Loucy (cell line): Measurements from ENCODE around the gene POGLUT2.

Experiments
- H2AFZ ChIP-seq: fragments of 200-600 bp; sonication (generic); 2 replicates; pipeline ENCODE4 v1.6.0; 2016; ENCODE audit warnings: antibody characterized with exemption, mild to moderate bottlenecking, low read length, moderate library complexity
- H3F3A ChIP-seq: fragments of 200-600 bp; 2 replicates; pipeline ENCODE4 v1.6.0; 2016; ENCODE audit warnings: antibody characterized with exemption, low read depth, mild to moderate bottlenecking
- H3K27me3 ChIP-seq: fragments of 200-600 bp; sonication (generic); 2 replicates; pipeline ENCODE4 v1.6.1; 2014; ENCODE audit warnings: low read length, mild to moderate bottlenecking; ENCODE audit not compliant: insufficient read depth, poor library complexity, severe bottlenecking
- H3K36me3 ChIP-seq: fragments of 200-600 bp; sonication (generic); 2 replicates; pipeline ENCODE4 v1.6.1; 2016; ENCODE audit warnings: low read length; ENCODE audit not compliant: insufficient read depth
- H3K4me1 ChIP-seq: fragments of 200-600 bp; sonication (generic); 2 replicates; pipeline ENCODE4 v1.5.1; 2014; ENCODE audit warnings: low read length, mild to moderate bottlenecking; ENCODE audit not compliant: insufficient read depth, poor library complexity, severe bottlenecking
- H3K4me2 ChIP-seq: fragments of 200-600 bp; sonication (generic); 2 replicates; pipeline ENCODE4 v1.6.0; 2014; ENCODE audit warnings: antibody characterized with exemption, low read length, low read depth, mild to moderate bottlenecking; ENCODE audit not compliant: poor library complexity, severe bottlenecking
- H3K4me3 ChIP-seq: fragments of 200-600 bp; sonication (generic); 2 replicates; pipeline ENCODE4 v1.5.1; 2014; ENCODE audit warnings: low read length, mild to moderate bottlenecking, mixed read lengths; ENCODE audit not compliant: poor library complexity, severe bottlenecking
- H3K79me2 ChIP-seq: fragments of 200-600 bp; sonication (generic); 2 replicates; pipeline ENCODE4 v1.6.1; 2014; ENCODE audit warnings: low read length; ENCODE audit not compliant: insufficient read depth
- H3K9ac ChIP-seq: fragments of 200-600 bp; sonication (generic); 2 replicates; pipeline ENCODE4 v1.6.0; 2014; ENCODE audit warnings: mild to moderate bottlenecking, low read depth, low read length, moderate library complexity; ENCODE audit not compliant: poor library complexity, severe bottlenecking
- H3K9me2 ChIP-seq: fragments of 200-600 bp; sonication (generic); replicated peaks from 2 replicates; pipeline ENCODE4 v1.6.1; 2016; ENCODE audit warnings: low read depth, low read length, mixed read lengths
- H3K9me3 ChIP-seq: fragments of 200-600 bp; sonication (generic); 2 replicates; pipeline ENCODE4 v1.6.1; 2014; ENCODE audit warnings: mild to moderate bottlenecking, antibody characterized with exemption, low read length, low read depth; ENCODE audit not compliant: insufficient read depth
- H4K20me1 ChIP-seq: fragments of 200-600 bp; sonication (generic); 2 replicates; pipeline ENCODE4 v1.6.0; 2014; ENCODE audit warnings: antibody characterized with exemption, low read length, mild to moderate bottlenecking; ENCODE audit not compliant: insufficient read depth, poor library complexity, severe bottlenecking
- EZH2phosphoT487 ChIP-seq: fragments of 200-600 bp; IDR thresholded peaks from 2 replicates; pipeline ENCODE4 v1.6.1; 2018; ENCODE audit warnings: antibody characterized with exemption, mild to moderate bottlenecking, moderate library complexity, borderline replicate concordance
- TF ChIP-seq, protein P1 (sequence below): fragments of 200-600 bp; sonication (generic); conservative IDR thresholded peaks from 2 replicates; pipeline ENCODE4 v1.5.1; 2014; ENCODE audit warnings: mild to moderate bottlenecking, antibody characterized with exemption, low read length

POGLUT2 gene

DNA sequence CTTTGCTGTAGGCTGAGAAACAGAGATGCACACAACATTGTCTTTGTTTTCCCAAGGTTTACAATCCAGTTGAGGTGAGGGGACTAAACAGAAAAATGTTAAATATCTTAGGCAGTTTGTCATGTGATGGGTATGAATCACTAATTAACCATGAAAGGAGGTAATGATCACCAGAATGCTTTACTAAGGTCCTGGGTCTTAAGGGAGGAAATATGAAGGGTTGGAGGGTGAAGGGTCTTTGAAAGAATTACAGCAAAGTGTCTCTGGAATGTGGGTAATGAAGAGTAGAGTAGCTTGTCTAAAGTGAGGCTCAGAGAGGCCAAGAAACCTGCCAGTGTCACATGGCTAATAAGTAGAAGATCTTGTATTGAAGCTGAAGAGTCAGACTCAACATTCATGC is 19.1 kb upstream of the POGLUT2 start:
- TF ChIP-seq, protein P1, sequence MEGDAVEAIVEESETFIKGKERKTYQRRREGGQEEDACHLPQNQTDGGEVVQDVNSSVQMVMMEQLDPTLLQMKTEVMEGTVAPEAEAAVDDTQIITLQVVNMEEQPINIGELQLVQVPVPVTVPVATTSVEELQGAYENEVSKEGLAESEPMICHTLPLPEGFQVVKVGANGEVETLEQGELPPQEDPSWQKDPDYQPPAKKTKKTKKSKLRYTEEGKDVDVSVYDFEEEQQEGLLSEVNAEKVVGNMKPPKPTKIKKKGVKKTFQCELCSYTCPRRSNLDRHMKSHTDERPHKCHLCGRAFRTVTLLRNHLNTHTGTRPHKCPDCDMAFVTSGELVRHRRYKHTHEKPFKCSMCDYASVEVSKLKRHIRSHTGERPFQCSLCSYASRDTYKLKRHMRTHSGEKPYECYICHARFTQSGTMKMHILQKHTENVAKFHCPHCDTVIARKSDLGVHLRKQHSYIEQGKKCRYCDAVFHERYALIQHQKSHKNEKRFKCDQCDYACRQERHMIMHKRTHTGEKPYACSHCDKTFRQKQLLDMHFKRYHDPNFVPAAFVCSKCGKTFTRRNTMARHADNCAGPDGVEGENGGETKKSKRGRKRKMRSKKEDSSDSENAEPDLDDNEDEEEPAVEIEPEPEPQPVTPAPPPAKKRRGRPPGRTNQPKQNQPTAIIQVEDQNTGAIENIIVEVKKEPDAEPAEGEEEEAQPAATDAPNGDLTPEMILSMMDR = no peak
- no peak for TF ChIP-seq EZH2phosphoT487
- no peak overlapping the region for H3K9ac ChIP-seq
- H3K9me3 ChIP-seq = no peaks in the 10 kb centered on the region
- H3F3A ChIP-seq = no peaks in the 10 kb centered on the region
- no peaks in the 10 kb centered on the region for H4K20me1 ChIP-seq
- H3K79me2 ChIP-seq = no peaks in the 10 kb centered on the region
- H3K4me3 ChIP-seq = no peak overlapping the region
- no peaks in the 10 kb centered on the region for H3K36me3 ChIP-seq
- no peaks in the 10 kb centered on the region for H3K9me2 ChIP-seq
- peaks cover 12% of the 10 kb centered on the region for H3K4me1 ChIP-seq
- H2AFZ ChIP-seq = no peak overlapping the region
- H3K4me2 ChIP-seq = no peak overlapping the region
- H3K27me3 ChIP-seq = no peaks in the 10 kb centered on the region

DNA sequence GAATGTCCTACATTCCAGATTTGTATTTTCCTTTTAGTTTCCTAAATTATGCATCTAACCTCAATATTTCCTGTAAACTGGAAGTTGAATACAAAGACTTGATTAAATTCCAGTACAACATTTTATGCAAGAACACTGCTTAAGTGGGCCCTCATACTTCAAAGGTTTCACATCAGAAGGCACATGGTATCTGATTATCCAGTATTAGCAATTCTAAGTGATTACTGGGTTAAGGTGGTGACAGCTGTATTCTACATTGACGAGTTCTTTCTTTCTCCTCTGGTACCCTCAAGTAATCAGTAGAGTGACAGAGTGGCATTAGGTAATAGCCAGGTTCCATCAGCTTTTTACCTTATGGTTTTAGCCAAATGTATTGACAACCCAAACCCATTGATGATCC is 18.5 kb upstream of the POGLUT2 start:
- Histone ChIP-seq H4K20me1 (no peaks in the 10 kb centered on the region), H3K36me3 (no peaks in the 10 kb centered on the region), H2AFZ (no peak overlapping the region), H3K4me2 (no peak overlapping the region), H3K9ac (no peak overlapping the region), H3K9me3 (no peaks in the 10 kb centered on the region), H3K27me3 (no peaks in the 10 kb centered on the region), H3F3A (no peaks in the 10 kb centered on the region), H3K9me2 (no peaks in the 10 kb centered on the region), H3K4me1 (peaks cover 12% of the 10 kb centered on the region), H3K4me3 (no peak overlapping the region), H3K79me2 (no peaks in the 10 kb centered on the region)
- TF ChIP-seq, protein P1 = no peak
- TF ChIP-seq EZH2phosphoT487 = no peak

DNA sequence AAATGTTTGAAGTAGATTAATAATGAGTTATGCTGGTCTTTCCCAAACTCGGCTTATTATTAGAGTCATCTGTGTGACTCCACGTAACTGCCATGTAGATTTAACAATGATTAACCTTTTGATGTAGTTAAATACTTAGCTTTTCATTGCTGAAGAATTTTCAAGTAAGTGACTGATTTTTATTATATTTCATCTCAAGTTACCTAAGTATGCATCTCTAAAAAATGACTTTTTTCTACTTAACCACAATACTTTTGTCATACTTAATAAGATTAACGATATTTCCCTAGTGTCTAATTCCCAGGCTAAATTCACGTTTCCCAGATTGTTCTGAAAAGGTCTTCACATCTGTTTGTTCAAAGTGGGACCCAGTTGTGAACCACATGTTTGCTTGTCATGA is 17.9 kb upstream of the POGLUT2 start:
- H3K36me3 ChIP-seq = no peaks in the 10 kb centered on the region
- no peaks in the 10 kb centered on the region for H3K27me3 ChIP-seq
- H3K79me2 ChIP-seq = no peaks in the 10 kb centered on the region
- no peak overlapping the region for H3K4me2 ChIP-seq
- H3F3A ChIP-seq = no peaks in the 10 kb centered on the region
- no peak overlapping the region for H2AFZ ChIP-seq
- TF ChIP-seq, protein P1 = no peak
- TF ChIP-seq EZH2phosphoT487 = no peak
- no peaks in the 10 kb centered on the region for H3K9me2 ChIP-seq
- H3K4me3 ChIP-seq = no peak overlapping the region
- H3K9me3 ChIP-seq = peaks cover 3% of the 10 kb centered on the region; the same call in 1 of the 2 replicates
- H4K20me1 ChIP-seq = no peaks in the 10 kb centered on the region
- H3K9ac ChIP-seq = no peak overlapping the region
- H3K4me1 ChIP-seq = peaks cover 12% of the 10 kb centered on the region
